A375 (cell line): ENCODE data around the gene EVA1B. TPM values are rescaled to one million over a fixed set of nuclear protein-coding genes. Genes with fewer than 3 reads are reported as not detected.

Experiments
- total RNA-seq: library from RNA; depleted of rRNA; stranded (reverse); fragments of >200 nt; shearing (Covaris generic); gene quantifications from 2 replicates; pipeline ENCODE4 v1.2.3, GENCODE V29; 2014; rRNA removed

Gene EVA1B
- 95.6 and 113 TPM in 2 replicates for total RNA-seq

GRCh38 chr1:36323636-36324352 lies at the start of gene EVA1B:
EVA1B (minus strand) TSS chr1:36323645; CDS start chr1:36323037, 608 bp downstream.

GRCh38 chr1:36306210-36306901 lies 17.1 kb downstream of the EVA1B start, which contains the start of gene SH3D21:
SH3D21 (plus strand) TSS chr1:36306368; CDS start chr1:36306421, 53 bp downstream.

Other genes starting within 250 kb of the EVA1B start
- gene TEKT2, start 239.6 kb downstream of the EVA1B start, total RNA-seq = 0.45 TPM in 1 of 2 replicates, not detected in the other
- 53.1 and 61.6 TPM in 2 replicates for gene ADPRS, start 234.8 kb downstream of the EVA1B start, total RNA-seq
- 1.1 and 1.3 TPM in 2 replicates for gene COL8A2, start 198.4 kb downstream of the EVA1B start, total RNA-seq
- 62.4 and 72.7 TPM in 2 replicates for gene TRAPPC3, start 174.2 kb downstream of the EVA1B start, total RNA-seq
- gene MAP7D1, start 167.5 kb downstream of the EVA1B start, total RNA-seq = 131 and 142 TPM in 2 replicates
- gene THRAP3, start 99.2 kb downstream of the EVA1B start, total RNA-seq = 61.2 and 61.7 TPM in 2 replicates
- gene SH3D21, start 17.3 kb downstream of the EVA1B start, total RNA-seq = 5.2 and 6.3 TPM in 2 replicates
- 22.3 and 29.4 TPM in 2 replicates for gene STK40, start 62.3 kb upstream of the EVA1B start, total RNA-seq
- gene LSM10, start 74.3 kb upstream of the EVA1B start, total RNA-seq = 10.7 and 18.4 TPM in 2 replicates
- gene OSCP1, start 126.8 kb upstream of the EVA1B start, total RNA-seq = 7.0 and 8.4 TPM in 2 replicates
- 115 and 120 TPM in 2 replicates for gene MRPS15, start 140.7 kb upstream of the EVA1B start, total RNA-seq
- not detected in 2 replicates for gene CSF3R, start 159.3 kb upstream of the EVA1B start, total RNA-seq